Measurements from ENCODE around the gene MEIS3.

The MEIS3 gene

GRCh38 chr19:47374876-47375693 lies 44.2 kb downstream of the MEIS3 start:
- H3K4me1 ChIP-seq (ENCODE audit: control insufficient read depth in 2 of 2, insufficient read depth in 1 of 2, low read depth in 1 of 2, low read length in 2 of 2) = no peaks in the 10 kb centered on the region
- no CpG with 5 or more reads among the region's 30 CpGs for WGBS, 2 donors (ENCODE audit: extremely low coverage in 2 of 2, insufficient read length in 2 of 2, insufficient replicate concordance in 1 of 2)
- H3K36me3 ChIP-seq (replicated peaks in 1 of 2; ENCODE audit: control insufficient read depth in 2 of 2, insufficient read depth in 2 of 2, low read length in 2 of 2) = peaks cover 65 to 94% of the 10 kb centered on the region in 2 donors

GRCh38 chr19:47373246-47374240 lies 45.8 kb downstream of the MEIS3 start:
- Histone ChIP-seq H2BK12ac (ENCODE audit: low read length) (no peak overlapping the region), H3K27ac (replicated peaks; ENCODE audit: low read length) (no peak overlapping the region), H2AK5ac (ENCODE audit: low read depth, low read length) (no peak overlapping the region), H3K18ac (ENCODE audit: low read length) (no peak overlapping the region), H3K23ac (ENCODE audit: low read depth, low read length, poor library complexity) (no peak overlapping the region), H3K79me1 (ENCODE audit: low read depth, low read length) (peaks cover 6% of the 10 kb centered on the region), H2BK120ac (ENCODE audit: low read depth, low read length) (no peak overlapping the region), H3K4me1 (ENCODE audit: control insufficient read depth in 2 of 2, insufficient read depth in 1 of 2, low read depth in 1 of 2, low read length in 2 of 2) (no peaks in the 10 kb centered on the region), H2AFZ (ENCODE audit: low read length) (no peak overlapping the region), H2BK15ac (ENCODE audit: low read length) (no peak overlapping the region), H3K4me2 (ENCODE audit: insufficient read depth, low read length, poor library complexity, severe bottlenecking) (no peak overlapping the region), H3K4me3 (ENCODE audit: low read length in 2 of 2) (peak overlapping the region in 1 of 2 donors; percentile 20), H4K8ac (ENCODE audit: low read depth, low read length) (no peak overlapping the region), H2BK5ac (ENCODE audit: low read length) (no peak overlapping the region), H3K9ac (ENCODE audit: low read depth, low read length, poor library complexity) (no peak overlapping the region), H3K27me3 (ENCODE audit: control insufficient read depth in 3 of 3, insufficient read depth in 3 of 3, low read depth in 1 of 3, low read length in 3 of 3) (no peaks in the 10 kb centered on the region), H4K91ac (ENCODE audit: low read depth, low read length, poor library complexity) (no peak overlapping the region), H3K9me3 (replicated peaks in 1 of 2; ENCODE audit: control insufficient read depth in 2 of 2, insufficient read depth in 1 of 2, low read depth in 1 of 2, low read length in 2 of 2) (no peaks in the 10 kb centered on the region), H3K14ac (ENCODE audit: low read length) (peak overlapping the region; percentile 82), H3K36me3 (replicated peaks in 1 of 2; ENCODE audit: control insufficient read depth in 2 of 2, insufficient read depth in 2 of 2, low read length in 2 of 2) (peaks cover 70 to 97% of the 10 kb centered on the region in 2 donors), H3K4ac (ENCODE audit: low read length) (no peak overlapping the region)
- WGBS, 2 donors (ENCODE audit: extremely low coverage in 2 of 2, insufficient read length in 2 of 2, insufficient replicate concordance in 1 of 2) = no CpG with 5 or more reads among the region's 33 CpGs
- DNase-seq (ENCODE audit: low spot score) = no peak

More at GRCh38 chr19:47374876-47375693, 44.2 kb downstream of the MEIS3 start:
- no peak overlapping the region for H2AFZ ChIP-seq (ENCODE audit: low read length)
- H2BK12ac ChIP-seq (ENCODE audit: low read length) = no peak overlapping the region
- no peak overlapping the region for H4K8ac ChIP-seq (ENCODE audit: low read depth, low read length)
- no peak overlapping the region for H3K4ac ChIP-seq (ENCODE audit: low read length)
- H3K79me1 ChIP-seq (ENCODE audit: low read depth, low read length) = peaks cover 11% of the 10 kb centered on the region
- H3K14ac ChIP-seq (ENCODE audit: low read length) = no peak overlapping the region
- H3K4me3 ChIP-seq (ENCODE audit: low read length in 2 of 2) = no peak overlapping the region
- no peaks in the 10 kb centered on the region for H3K27me3 ChIP-seq (ENCODE audit: control insufficient read depth in 3 of 3, insufficient read depth in 3 of 3, low read depth in 1 of 3, low read length in 3 of 3)
- DNase-seq (ENCODE audit: low spot score) = no peak
- H3K23ac ChIP-seq (ENCODE audit: low read depth, low read length, poor library complexity) = no peak overlapping the region
- no peak overlapping the region for H2BK15ac ChIP-seq (ENCODE audit: low read length)
- H2BK5ac ChIP-seq (ENCODE audit: low read length) = no peak overlapping the region
- no peaks in the 10 kb centered on the region for H3K9me3 ChIP-seq (replicated peaks in 1 of 2; ENCODE audit: control insufficient read depth in 2 of 2, insufficient read depth in 1 of 2, low read depth in 1 of 2, low read length in 2 of 2)
- no peak overlapping the region for H3K9ac ChIP-seq (ENCODE audit: low read depth, low read length, poor library complexity)
- no peak overlapping the region for H4K91ac ChIP-seq (ENCODE audit: low read depth, low read length, poor library complexity)
- H3K4me2 ChIP-seq (ENCODE audit: insufficient read depth, low read length, poor library complexity, severe bottlenecking) = no peak overlapping the region
- H2AK5ac ChIP-seq (ENCODE audit: low read depth, low read length) = no peak overlapping the region
- H3K18ac ChIP-seq (ENCODE audit: low read length) = no peak overlapping the region
- no peak overlapping the region for H2BK120ac ChIP-seq (ENCODE audit: low read depth, low read length)
- H3K27ac ChIP-seq (replicated peaks; ENCODE audit: low read length) = no peak overlapping the region

GRCh38 chr19:47372603-47373002 lies 46.7 kb downstream of the MEIS3 start:
- no peak overlapping the region for H3K9ac ChIP-seq (ENCODE audit: low read depth, low read length, poor library complexity)
- no peaks in the 10 kb centered on the region for H3K27me3 ChIP-seq (ENCODE audit: control insufficient read depth in 3 of 3, insufficient read depth in 3 of 3, low read depth in 1 of 3, low read length in 3 of 3)
- no peak overlapping the region for H2AK5ac ChIP-seq (ENCODE audit: low read depth, low read length)
- no peaks in the 10 kb centered on the region for H3K9me3 ChIP-seq (replicated peaks in 1 of 2; ENCODE audit: control insufficient read depth in 2 of 2, insufficient read depth in 1 of 2, low read depth in 1 of 2, low read length in 2 of 2)
- no peak overlapping the region for H3K14ac ChIP-seq (ENCODE audit: low read length)
- H3K27ac ChIP-seq (replicated peaks; ENCODE audit: low read length) = no peak overlapping the region
- H3K4me3 ChIP-seq (ENCODE audit: low read length in 2 of 2) = no peak overlapping the region
- DNase-seq (ENCODE audit: low spot score) = no peak
- no peaks in the 10 kb centered on the region for H3K4me1 ChIP-seq (ENCODE audit: control insufficient read depth in 2 of 2, insufficient read depth in 1 of 2, low read depth in 1 of 2, low read length in 2 of 2)
- H3K4ac ChIP-seq (ENCODE audit: low read length) = no peak overlapping the region
- no peak overlapping the region for H3K18ac ChIP-seq (ENCODE audit: low read length)
- no CpG with 5 or more reads among the region's 22 CpGs for WGBS, 2 donors (ENCODE audit: extremely low coverage in 2 of 2, insufficient read length in 2 of 2, insufficient replicate concordance in 1 of 2)
- no peak overlapping the region for H4K8ac ChIP-seq (ENCODE audit: low read depth, low read length)
- no peak overlapping the region for H2BK120ac ChIP-seq (ENCODE audit: low read depth, low read length)
- no peak overlapping the region for H2BK12ac ChIP-seq (ENCODE audit: low read length)
- peaks cover 64 to 89% of the 10 kb centered on the region in 2 donors for H3K36me3 ChIP-seq (replicated peaks in 1 of 2; ENCODE audit: control insufficient read depth in 2 of 2, insufficient read depth in 2 of 2, low read length in 2 of 2)
- H3K4me2 ChIP-seq (ENCODE audit: insufficient read depth, low read length, poor library complexity, severe bottlenecking) = no peak overlapping the region
- H2BK15ac ChIP-seq (ENCODE audit: low read length) = no peak overlapping the region
- no peak overlapping the region for H3K23ac ChIP-seq (ENCODE audit: low read depth, low read length, poor library complexity)
- no peak overlapping the region for H4K91ac ChIP-seq (ENCODE audit: low read depth, low read length, poor library complexity)
- H3K79me1 ChIP-seq (ENCODE audit: low read depth, low read length) = peaks cover 6% of the 10 kb centered on the region
- H2BK5ac ChIP-seq (ENCODE audit: low read length) = no peak overlapping the region
- H2AFZ ChIP-seq (ENCODE audit: low read length) = no peak overlapping the region

- peaks cover 54 to 87% of the 10 kb centered on the region in 2 donors for H3K36me3 ChIP-seq (replicated peaks in 1 of 2; ENCODE audit: control insufficient read depth in 2 of 2, insufficient read depth in 2 of 2, low read length in 2 of 2)
- no peak overlapping the region for H3K27ac ChIP-seq (replicated peaks; ENCODE audit: low read length)
Measured at GRCh38 chr19:47371261-47371660, 48.1 kb downstream of the MEIS3 start.

More at GRCh38 chr19:47371261-47371660, 48.1 kb downstream of the MEIS3 start:
- H2AFZ ChIP-seq (ENCODE audit: low read length) = no peak overlapping the region
- no peak overlapping the region for H3K18ac ChIP-seq (ENCODE audit: low read length)
- DNase-seq (ENCODE audit: low spot score) = no peak
- peaks cover 6% of the 10 kb centered on the region for H3K79me1 ChIP-seq (ENCODE audit: low read depth, low read length)
- no peak overlapping the region for H2BK12ac ChIP-seq (ENCODE audit: low read length)
- no peak overlapping the region for H2BK15ac ChIP-seq (ENCODE audit: low read length)
- H3K27me3 ChIP-seq (ENCODE audit: control insufficient read depth in 3 of 3, insufficient read depth in 3 of 3, low read depth in 1 of 3, low read length in 3 of 3) = no peaks in the 10 kb centered on the region
- no peak overlapping the region for H2BK120ac ChIP-seq (ENCODE audit: low read depth, low read length)
- H4K91ac ChIP-seq (ENCODE audit: low read depth, low read length, poor library complexity) = no peak overlapping the region
- no peak overlapping the region for H3K9ac ChIP-seq (ENCODE audit: low read depth, low read length, poor library complexity)
- WGBS, 2 donors (ENCODE audit: extremely low coverage in 2 of 2, insufficient read length in 2 of 2, insufficient replicate concordance in 1 of 2) = no CpG with 5 or more reads among the region's 9 CpGs
- no peaks in the 10 kb centered on the region for H3K9me3 ChIP-seq (replicated peaks in 1 of 2; ENCODE audit: control insufficient read depth in 2 of 2, insufficient read depth in 1 of 2, low read depth in 1 of 2, low read length in 2 of 2)
- H3K4ac ChIP-seq (ENCODE audit: low read length) = no peak overlapping the region
- no peak overlapping the region for H3K4me3 ChIP-seq (ENCODE audit: low read length in 2 of 2)
- H4K8ac ChIP-seq (ENCODE audit: low read depth, low read length) = peak overlapping the region; percentile 23
- H3K14ac ChIP-seq (ENCODE audit: low read length) = no peak overlapping the region
- no peaks in the 10 kb centered on the region for H3K4me1 ChIP-seq (ENCODE audit: control insufficient read depth in 2 of 2, insufficient read depth in 1 of 2, low read depth in 1 of 2, low read length in 2 of 2)
- no peak overlapping the region for H3K23ac ChIP-seq (ENCODE audit: low read depth, low read length, poor library complexity)
- H3K4me2 ChIP-seq (ENCODE audit: insufficient read depth, low read length, poor library complexity, severe bottlenecking) = no peak overlapping the region
- peak overlapping the region; percentile 66 for H2BK5ac ChIP-seq (ENCODE audit: low read length)
- H2AK5ac ChIP-seq (ENCODE audit: low read depth, low read length) = no peak overlapping the region
